Subcutaneous abdominal adipose tissue (tissue), 5 donors: ENCODE measurements around the gene TTLL5.

Experiments
- H3K27ac ChIP-seq: one replicate; pipeline ENCODE4 v1.7.0; 2013; ENCODE audit warnings: low read depth, mild to moderate bottlenecking, inconsistent platforms, low read length, moderate library complexity
- H3K27me3 ChIP-seq, 5 donors: one replicate each; pipeline ENCODE4 v1.7.0; 2013; ENCODE audit warnings: low read length in 5 of 5, inconsistent platforms in 1 of 5; ENCODE audit not compliant: control insufficient read depth in 5 of 5, insufficient read depth in 4 of 5
- H3K36me3 ChIP-seq, 5 donors: one replicate each; pipeline ENCODE4 v1.7.0; 2013; ENCODE audit warnings: low read length in 5 of 5; ENCODE audit not compliant: control insufficient read depth in 5 of 5, insufficient read depth in 5 of 5
- H3K4me1 ChIP-seq, 5 donors: one replicate each; pipeline ENCODE4 v1.7.0; 2013; ENCODE audit warnings: low read length in 5 of 5, mild to moderate bottlenecking in 3 of 5, moderate library complexity in 1 of 5; ENCODE audit not compliant: control insufficient read depth in 5 of 5, insufficient read depth in 5 of 5
- H3K4me3 ChIP-seq, 5 donors: one replicate each; pipeline ENCODE4 v1.7.0; 2013; ENCODE audit warnings: low read length in 5 of 5, low read depth in 1 of 5
- H3K9ac ChIP-seq, 5 donors: one replicate each; pipeline ENCODE4 v1.7.0; 2013; ENCODE audit warnings: low read length in 5 of 5, mild to moderate bottlenecking in 4 of 5, moderate library complexity in 3 of 5
- H3K9me3 ChIP-seq, 5 donors: one replicate each; pipeline ENCODE4 v1.7.0; 2013; ENCODE audit warnings: low read length in 5 of 5; ENCODE audit not compliant: control insufficient read depth in 5 of 5
- donor health status: healthy.
- donor health status: healthy.
- donor health status: healthy.
- donor health status: healthy.
- donor health status: healthy.

Gene TTLL5

DNA sequence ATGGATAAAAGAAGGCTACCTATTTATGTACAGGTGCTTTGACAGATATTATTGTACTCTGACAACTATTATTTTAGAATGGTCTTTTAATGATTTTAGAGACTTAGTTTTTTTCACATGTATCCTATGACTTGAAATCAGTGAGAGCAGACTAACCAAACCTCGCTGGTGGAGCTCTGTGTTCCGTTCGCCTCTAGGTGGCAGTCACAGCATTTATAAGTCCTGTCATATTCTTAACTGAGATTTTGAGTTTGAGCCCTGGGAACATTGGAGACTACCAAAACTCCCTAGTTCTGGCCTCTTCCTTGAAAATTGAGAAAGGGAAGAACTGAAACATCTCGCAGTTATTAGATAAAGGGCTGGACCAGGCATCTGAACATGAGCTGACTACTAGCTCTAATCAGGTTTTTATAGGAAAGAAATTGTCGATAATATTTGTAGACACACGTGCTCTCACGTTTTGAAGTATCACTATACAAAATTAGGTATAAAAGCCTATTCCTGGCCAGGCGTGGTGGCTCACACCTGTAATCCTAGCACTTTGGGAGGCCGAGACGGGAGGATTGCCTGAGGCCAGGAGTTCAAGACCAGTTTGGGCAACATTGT lies 48.3 kb downstream of the TTLL5 start:
- no peak overlapping the region for H3K9ac ChIP-seq
- no peak overlapping the region for H3K4me3 ChIP-seq
- H3K27ac ChIP-seq = no peak overlapping the region
- H3K9me3 ChIP-seq = no peaks in the 10 kb centered on the region
- H3K4me1 ChIP-seq = peaks cover 0 to 11% (median 8%) of the 10 kb centered on the region in 5 donors
- peaks cover 0 to 10% (median 4%) of the 10 kb centered on the region in 5 donors for H3K36me3 ChIP-seq
- H3K27me3 ChIP-seq = no peaks in the 10 kb centered on the region

DNA sequence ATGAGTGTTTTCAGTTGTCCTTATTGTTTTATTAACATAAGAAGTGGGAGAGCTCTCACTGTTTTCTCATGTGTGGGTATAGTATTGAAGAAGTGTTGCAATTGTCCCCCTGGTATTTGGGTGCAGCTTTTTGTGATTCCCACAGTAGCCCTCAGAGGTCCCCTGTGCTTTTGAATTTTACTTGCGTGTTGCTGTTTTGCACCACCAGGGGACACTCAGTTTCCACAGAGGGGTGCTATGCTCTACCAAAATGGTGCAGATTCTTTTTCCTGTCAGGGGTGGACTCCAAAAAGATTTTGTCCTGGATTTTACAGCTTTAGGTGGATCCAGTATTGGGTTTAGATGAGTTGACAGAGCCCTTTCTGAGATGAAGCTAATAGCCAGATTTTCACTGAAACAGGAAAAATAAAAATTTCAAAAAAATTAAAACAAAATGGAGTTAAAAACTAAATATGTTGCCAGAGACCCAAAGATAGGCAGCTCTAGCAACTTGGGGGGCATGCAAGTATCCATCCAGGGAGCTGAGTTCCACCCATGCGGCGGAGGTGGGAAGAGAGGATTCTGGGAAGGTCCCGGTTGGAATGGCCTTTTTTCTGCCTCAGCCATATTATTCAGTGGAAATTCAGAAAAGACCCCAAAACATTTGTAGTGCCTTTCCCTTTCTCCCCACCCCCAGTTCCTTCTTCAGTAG lies 50.2 kb downstream of the TTLL5 start:
- peaks cover 0 to 10% (median 4%) of the 10 kb centered on the region in 5 donors for H3K36me3 ChIP-seq
- H3K27me3 ChIP-seq = no peaks in the 10 kb centered on the region
- no peak overlapping the region for H3K9ac ChIP-seq
- peaks cover 0 to 9% (median 5%) of the 10 kb centered on the region in 5 donors for H3K4me1 ChIP-seq
- H3K27ac ChIP-seq = no peak overlapping the region
- no peaks in the 10 kb centered on the region for H3K9me3 ChIP-seq
- H3K4me3 ChIP-seq = no peak overlapping the region

DNA sequence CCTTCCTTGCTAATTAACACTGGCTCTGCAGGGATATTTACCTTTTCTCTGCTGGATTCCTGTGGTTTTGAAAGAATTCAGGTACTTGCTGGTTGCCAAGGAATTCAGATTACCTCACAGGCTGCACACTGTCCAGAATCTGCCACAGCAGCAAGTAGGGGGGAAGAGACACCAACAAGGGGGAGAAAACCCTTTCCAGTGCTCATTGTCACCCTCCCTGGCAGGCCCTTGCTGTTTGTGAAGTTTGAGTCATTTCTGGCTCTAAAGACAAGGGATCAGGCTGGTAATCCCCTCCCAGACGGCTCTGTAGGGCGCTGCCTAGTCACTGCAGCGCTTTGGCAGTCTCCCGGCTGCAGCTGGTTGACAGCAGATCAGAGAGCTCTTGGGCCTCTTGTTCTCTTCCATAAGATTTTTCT lies 50.8 kb downstream of the TTLL5 start:
- peaks cover 0 to 9% (median 5%) of the 10 kb centered on the region in 5 donors for H3K4me1 ChIP-seq
- no peak overlapping the region for H3K4me3 ChIP-seq
- peak overlapping the region in 1 of 5 donors; percentile 7 for H3K9ac ChIP-seq

DNA sequence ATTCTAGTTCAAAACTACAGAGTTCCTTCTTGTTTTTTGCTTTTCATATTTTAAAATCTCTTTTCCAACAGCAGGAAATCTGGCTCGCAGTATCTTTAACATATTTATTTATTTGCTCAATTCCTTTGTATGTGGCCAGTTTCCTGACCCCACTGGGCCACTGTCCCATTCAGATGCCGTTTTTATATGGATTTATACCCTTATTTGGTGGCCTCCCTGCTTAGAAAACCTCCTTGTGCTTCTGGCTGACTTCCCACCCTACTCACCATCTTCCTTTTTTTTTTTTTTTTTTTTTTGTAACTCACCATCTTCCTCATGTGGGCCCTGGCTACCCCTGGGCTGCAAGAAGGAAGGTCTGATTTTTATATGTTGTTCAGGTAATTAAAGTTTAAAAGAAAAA lies 53.9 kb downstream of the TTLL5 start:
- Histone ChIP-seq H3K4me1 (peaks cover 0 to 13% (median 8%) of the 10 kb centered on the region in 5 donors), H3K4me3 (no peak overlapping the region), H3K27me3 (no peaks in the 10 kb centered on the region), H3K9ac (no peak overlapping the region), H3K9me3 (no peaks in the 10 kb centered on the region), H3K36me3 (peaks cover 4 to 12% (median 9%) of the 10 kb centered on the region in 5 donors), H3K27ac (no peak overlapping the region)

More for the DNA sequence above, 50.8 kb downstream of the TTLL5 start:
- Histone ChIP-seq H3K27me3 (no peaks in the 10 kb centered on the region), H3K36me3 (peaks cover 0 to 10% (median 4%) of the 10 kb centered on the region in 5 donors), H3K27ac (no peak overlapping the region), H3K9me3 (no peaks in the 10 kb centered on the region)

DNA sequence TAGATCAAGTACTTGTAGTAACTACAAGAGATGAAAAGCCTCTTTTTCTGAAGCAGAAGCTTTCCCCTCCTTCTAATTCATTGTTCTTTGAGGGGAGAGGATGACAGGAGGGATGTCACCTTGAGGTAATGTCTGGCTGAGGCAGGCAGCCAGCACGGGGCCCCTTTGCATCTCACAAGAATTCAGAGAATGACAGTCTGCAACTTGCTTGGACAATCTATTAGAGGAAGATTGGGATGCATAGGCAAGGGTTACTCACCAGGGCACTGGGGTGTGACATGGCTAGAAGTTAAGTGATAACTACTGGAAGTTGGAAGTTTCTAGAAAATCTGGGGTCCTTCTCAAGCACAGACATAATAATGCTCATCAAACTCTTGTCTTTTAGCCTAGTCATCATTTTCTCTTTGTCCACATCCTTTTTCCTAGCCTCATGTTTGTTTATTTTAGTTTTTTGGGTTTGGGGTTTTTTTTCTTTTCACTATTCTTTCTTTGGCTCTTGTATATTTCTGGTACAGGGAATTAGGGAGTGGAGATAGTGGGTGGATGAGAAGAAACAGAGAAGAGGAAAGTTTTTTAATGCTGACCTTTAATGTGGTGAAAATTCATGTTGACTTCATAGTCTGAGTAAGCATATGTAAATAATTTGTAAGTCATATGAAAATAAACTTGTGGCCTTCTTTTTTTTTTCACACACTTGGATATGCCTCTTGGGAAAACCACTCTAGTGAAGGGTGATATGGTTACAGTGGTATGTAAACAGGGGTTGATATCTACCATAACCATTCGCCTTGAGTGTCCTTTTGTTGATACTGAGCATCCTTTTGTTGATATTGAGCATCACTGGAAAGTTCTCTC lies 55.1 kb downstream of the TTLL5 start:
- no peak overlapping the region for H3K4me3 ChIP-seq
- H3K27me3 ChIP-seq = no peaks in the 10 kb centered on the region
- H3K36me3 ChIP-seq = peaks cover 4 to 13% (median 9%) of the 10 kb centered on the region in 5 donors
- no peaks in the 10 kb centered on the region for H3K9me3 ChIP-seq
- H3K27ac ChIP-seq = no peak overlapping the region
- H3K9ac ChIP-seq = no peak overlapping the region
- H3K4me1 ChIP-seq = peaks cover 0 to 24% (median 17%) of the 10 kb centered on the region in 5 donors

DNA sequence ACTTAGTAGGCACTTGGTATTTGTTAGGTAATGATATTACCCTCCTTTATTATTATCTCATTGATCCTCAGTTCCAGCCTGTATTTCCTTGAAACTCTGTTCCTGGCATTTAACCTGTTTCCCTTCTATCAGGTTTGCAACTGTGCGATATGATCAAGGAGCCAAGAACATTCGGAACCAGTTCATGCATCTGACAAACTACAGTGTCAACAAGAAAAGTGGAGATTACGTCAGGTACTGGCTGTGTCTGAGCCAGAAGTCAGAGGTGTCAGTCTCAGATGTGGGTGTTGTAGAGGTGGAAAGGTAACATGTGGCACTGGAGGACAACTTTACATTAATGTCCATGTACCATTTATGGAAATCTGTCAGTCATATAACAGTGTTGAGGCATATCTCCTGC lies 56.7 kb downstream of the TTLL5 start:
- Histone ChIP-seq H3K4me1 (peaks cover 0 to 16% (median 12%) of the 10 kb centered on the region in 5 donors), H3K4me3 (no peak overlapping the region), H3K27me3 (no peaks in the 10 kb centered on the region), H3K9ac (no peak overlapping the region), H3K9me3 (no peaks in the 10 kb centered on the region), H3K27ac (no peak overlapping the region), H3K36me3 (peaks cover 4 to 18% (median 9%) of the 10 kb centered on the region in 5 donors)

DNA sequence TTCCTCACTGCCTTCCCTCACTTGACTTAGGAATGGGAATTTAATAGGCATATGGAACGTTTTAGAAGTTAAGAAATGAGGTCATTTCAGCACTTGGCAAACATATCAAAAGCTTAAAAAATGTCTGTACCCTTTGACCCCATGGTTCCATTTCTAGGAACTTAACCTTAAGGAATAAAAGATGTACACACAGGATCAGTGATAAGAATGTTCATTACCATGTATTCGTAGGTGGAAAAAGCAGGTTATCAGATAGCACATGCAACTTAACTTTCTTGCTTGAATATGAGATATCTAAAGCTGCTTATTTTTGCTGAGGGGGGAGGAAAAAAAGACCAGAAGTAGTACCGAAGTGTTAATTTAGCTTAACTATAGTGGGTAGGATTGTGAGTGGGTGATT lies 57.2 kb downstream of the TTLL5 start:
- H3K4me3 ChIP-seq = no peak overlapping the region
- H3K27ac ChIP-seq = no peak overlapping the region
- H3K36me3 ChIP-seq = peaks cover 4 to 18% (median 9%) of the 10 kb centered on the region in 5 donors
- H3K9ac ChIP-seq = no peak overlapping the region
- H3K27me3 ChIP-seq = no peaks in the 10 kb centered on the region
- H3K4me1 ChIP-seq = peaks cover 0 to 16% (median 12%) of the 10 kb centered on the region in 5 donors
- H3K9me3 ChIP-seq = no peaks in the 10 kb centered on the region

DNA sequence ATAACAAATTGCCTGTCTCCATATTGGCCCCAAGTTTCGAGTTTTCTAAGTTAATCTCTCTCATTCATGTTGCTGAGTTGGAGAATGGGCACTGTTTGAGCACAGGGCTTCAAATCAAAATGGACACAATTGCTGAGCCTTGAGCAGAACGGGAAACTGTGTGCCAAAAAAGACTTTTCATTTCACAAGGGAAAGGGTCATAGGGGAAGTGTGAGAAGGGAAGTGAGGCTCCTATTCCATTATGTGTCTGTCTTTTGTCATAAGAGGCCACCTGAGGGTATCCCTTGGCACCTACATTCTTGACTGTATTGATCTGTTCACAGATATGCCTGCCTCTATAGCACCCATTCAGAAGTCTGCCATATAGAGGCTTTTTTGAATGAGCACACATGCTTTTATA lies 59.1 kb downstream of the TTLL5 start:
- Histone ChIP-seq H3K9me3 (no peaks in the 10 kb centered on the region), H3K27me3 (no peaks in the 10 kb centered on the region), H3K9ac (no peak overlapping the region), H3K4me3 (no peak overlapping the region), H3K27ac (peak overlapping the region; percentile 26), H3K4me1 (peaks cover 0 to 16% (median 14%) of the 10 kb centered on the region in 5 donors), H3K36me3 (peaks cover 4 to 21% (median 6%) of the 10 kb centered on the region in 5 donors)

DNA sequence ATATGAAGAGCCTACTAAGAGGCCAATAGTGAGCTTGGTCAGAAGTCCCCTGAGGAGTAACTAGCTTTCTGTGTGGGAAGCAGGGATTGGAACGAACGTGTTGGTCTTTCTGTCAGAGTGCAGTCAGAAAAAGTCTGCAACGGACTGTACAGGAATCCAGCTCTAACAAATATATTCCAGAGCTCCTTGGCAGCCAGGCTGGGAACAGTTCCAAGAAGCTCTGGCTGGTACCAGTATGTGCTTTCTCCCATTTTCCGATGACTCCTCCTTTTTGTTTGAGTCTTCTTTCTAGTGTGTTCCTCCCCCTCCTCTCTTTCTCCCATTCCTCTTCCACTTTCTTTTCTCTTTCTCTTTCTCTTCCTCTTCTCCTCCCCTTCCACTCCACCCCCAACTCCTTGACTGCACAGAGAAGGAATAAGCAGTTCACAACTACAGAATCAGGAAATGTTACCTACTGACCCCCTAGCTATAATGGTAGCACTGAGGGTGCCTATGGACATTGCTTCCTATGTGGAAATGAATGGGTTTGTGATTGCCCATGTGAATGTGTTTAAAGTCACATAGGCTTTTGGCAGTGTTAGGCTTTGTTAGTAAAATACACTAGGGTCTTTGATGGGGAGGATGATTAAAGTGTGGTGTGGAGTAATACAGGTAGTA lies 59.9 kb downstream of the TTLL5 start:
- peak overlapping the region; percentile 26 for H3K27ac ChIP-seq
- peaks cover 0 to 16% (median 14%) of the 10 kb centered on the region in 5 donors for H3K4me1 ChIP-seq
- H3K4me3 ChIP-seq = peak overlapping the region in 4 of 5 donors; percentile 21 to 30 (median 30)
- peaks cover 4 to 21% (median 6%) of the 10 kb centered on the region in 5 donors for H3K36me3 ChIP-seq
- no peak overlapping the region for H3K9ac ChIP-seq
- H3K27me3 ChIP-seq = no peaks in the 10 kb centered on the region
- no peaks in the 10 kb centered on the region for H3K9me3 ChIP-seq
